ENCODE results near the gene TMEM131L.

Gene TMEM131L

DNA sequence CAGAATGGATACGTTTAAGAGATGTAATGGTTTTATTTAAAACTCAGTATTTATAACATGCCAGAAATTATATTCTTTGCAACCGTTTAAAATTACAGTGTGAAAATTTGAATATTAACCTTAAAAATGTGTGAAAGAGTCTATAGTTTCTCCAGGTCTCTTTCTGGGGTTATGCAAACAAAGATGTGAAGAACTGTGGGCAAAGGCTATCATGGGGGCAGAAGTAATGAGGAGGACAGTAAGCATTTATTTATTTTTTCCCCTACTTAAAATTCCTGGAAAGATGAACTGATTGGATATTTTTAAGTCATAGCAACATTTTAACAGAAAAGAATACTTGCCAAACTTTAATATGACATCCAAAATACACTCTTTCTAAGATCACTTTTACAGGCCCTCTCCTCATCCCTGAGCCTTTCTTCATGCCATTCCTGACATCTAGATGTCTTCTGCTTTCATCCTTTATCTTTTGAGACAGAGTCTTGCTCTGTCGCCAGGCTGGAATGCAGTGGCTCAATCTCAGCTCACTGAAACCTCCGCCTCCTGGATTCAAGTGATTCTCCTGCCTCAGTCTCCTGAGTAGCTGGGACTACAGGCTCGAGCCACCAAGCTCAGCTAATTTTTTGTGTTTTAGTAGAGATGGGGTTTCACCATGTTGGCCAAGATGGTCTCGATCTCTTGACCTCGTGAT lies 46.1 kb downstream of the TMEM131L start:
- TF ChIP-seq, protein P1, sequence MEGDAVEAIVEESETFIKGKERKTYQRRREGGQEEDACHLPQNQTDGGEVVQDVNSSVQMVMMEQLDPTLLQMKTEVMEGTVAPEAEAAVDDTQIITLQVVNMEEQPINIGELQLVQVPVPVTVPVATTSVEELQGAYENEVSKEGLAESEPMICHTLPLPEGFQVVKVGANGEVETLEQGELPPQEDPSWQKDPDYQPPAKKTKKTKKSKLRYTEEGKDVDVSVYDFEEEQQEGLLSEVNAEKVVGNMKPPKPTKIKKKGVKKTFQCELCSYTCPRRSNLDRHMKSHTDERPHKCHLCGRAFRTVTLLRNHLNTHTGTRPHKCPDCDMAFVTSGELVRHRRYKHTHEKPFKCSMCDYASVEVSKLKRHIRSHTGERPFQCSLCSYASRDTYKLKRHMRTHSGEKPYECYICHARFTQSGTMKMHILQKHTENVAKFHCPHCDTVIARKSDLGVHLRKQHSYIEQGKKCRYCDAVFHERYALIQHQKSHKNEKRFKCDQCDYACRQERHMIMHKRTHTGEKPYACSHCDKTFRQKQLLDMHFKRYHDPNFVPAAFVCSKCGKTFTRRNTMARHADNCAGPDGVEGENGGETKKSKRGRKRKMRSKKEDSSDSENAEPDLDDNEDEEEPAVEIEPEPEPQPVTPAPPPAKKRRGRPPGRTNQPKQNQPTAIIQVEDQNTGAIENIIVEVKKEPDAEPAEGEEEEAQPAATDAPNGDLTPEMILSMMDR (IDR thresholded peaks at IDR 0.05; ENCODE audit: insufficient read depth, low read length, missing control alignments), result no peak
- no peak for DNase-seq (ENCODE audit: low read depth, low spot score)
- no peak overlapping the region for H3K4me3 ChIP-seq (ENCODE audit: low read depth, low read length)
- CTCF ChIA-PET, result interaction anchor here (0.8 kb wide), 2 partner anchors 14 to 19 kb away, joined by 3 read pairs; no protein-coding TSS in a partner anchor
- POLR2A ChIA-PET, result interaction anchor here (1.3 kb wide), 1 partner anchor 14 kb away, joined by 4 read pairs; no protein-coding TSS in a partner anchor

DNA sequence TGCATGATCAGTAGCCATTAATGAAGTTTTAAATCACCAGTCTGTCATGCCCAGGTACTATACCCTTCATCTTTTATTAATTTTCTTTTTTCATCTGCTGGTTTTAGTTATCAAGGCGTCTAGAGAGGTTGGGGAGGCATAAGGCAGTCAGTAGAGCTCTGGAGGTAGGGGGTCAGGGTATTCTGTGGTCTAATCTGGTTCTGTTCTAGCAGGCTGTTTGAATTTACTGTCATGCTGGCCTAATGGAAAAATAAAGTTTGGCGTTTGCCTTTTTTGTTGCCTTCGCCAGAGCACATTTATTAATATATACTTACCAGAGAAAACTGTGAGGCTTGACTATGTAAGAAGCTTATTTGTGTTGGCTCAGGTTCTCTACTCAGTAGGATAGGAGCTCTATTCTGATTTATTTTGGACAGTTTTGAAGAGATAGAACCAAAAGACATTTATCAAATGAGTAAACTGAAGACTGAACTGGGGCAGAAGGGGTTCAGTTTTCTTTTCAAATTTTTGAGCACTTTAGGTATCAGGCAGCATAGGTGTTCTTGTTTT lies 46.9 kb downstream of the TMEM131L start:
- H3K4me3 ChIP-seq (ENCODE audit: low read depth, low read length), result no peak overlapping the region
- ChIA-PET POLR2A (interaction anchor here (0.9 to 2.0 kb wide), 4 partner anchors 15 to 48 kb away, joined by 3 to 9 read pairs (median 6); partner anchors contain the start of gene TMEM131L), CTCF (interaction anchor here (0.8 to 1.6 kb wide), 3 partner anchors 15 to 61 kb away, joined by 3 to 4 read pairs (median 3); no protein-coding TSS in a partner anchor)
- no peak for DNase-seq (ENCODE audit: low read depth, low spot score)
- TF ChIP-seq, protein P1 (IDR thresholded peaks at IDR 0.05; ENCODE audit: insufficient read depth, low read length, missing control alignments), result no peak

DNA sequence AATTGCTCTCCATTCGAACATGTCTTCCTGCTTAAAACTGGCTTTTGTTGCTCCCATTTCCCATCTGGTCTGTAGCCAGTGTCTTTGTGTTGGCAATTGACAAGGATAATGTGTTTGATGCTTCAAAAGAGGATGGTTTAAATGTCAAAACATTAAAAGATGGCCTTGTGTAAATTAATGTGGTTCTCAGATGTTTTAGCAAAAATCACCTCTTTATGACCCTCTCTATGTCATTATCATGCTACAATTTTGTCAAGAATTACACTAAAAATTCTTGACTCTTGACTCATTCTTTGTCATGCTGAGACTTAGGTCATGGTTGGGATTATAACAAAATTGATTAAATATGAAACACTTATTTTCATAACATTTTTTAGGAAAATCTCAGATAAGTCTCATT lies 47.4 kb downstream of the TMEM131L start:
- TF ChIP-seq, protein P1 (IDR thresholded peaks at IDR 0.05; ENCODE audit: insufficient read depth, low read length, missing control alignments), result no peak
- ChIA-PET CTCF (interaction anchor here (0.8 to 1.8 kb wide), 4 partner anchors 15 to 170 kb away, joined by 3 to 6 read pairs (median 4); partner anchors contain the start of gene MND1), POLR2A (interaction anchor here (0.6 to 2.0 kb wide), 6 partner anchors 15 to 60 kb away, joined by 3 to 9 read pairs (median 4); partner anchors contain the start of gene TMEM131L)
- DNase-seq (ENCODE audit: low read depth, low spot score), result peak; percentile 37
- H3K4me3 ChIP-seq (ENCODE audit: low read depth, low read length), result no peak overlapping the region

DNA sequence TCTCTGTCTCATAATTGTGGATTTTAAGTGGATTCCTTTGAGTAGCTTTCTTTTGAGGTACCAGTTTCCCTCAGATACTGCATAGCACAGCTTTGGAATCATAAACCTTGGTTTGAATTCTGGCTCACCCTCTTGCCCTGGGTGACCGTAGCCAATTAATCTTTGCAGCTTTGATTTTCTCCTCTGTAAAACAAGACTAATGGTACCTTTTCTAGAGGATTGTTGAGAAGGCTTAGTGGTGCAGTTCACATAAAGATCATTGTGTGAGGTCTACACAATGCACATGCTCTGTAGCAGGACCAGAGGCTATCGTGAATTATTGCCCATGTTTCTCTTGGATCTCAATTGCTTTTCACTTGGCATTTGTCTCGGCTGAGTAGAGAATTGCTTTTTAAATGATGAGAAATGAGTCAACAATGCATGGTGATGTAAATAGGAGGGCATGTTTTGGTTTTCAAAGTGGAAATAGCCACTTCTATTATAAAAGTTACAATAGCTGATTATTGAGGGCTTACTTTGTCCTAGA lies 47.9 kb downstream of the TMEM131L start:
- H3K4me3 ChIP-seq (ENCODE audit: low read depth, low read length), result no peak overlapping the region; the same call in 1 of the 2 replicates
- ChIA-PET POLR2A (interaction anchor here (0.6 to 2.0 kb wide), 6 partner anchors 16 to 60 kb away, joined by 3 to 9 read pairs (median 4); partner anchors contain the start of gene TMEM131L), CTCF (interaction anchor here (1.1 to 1.8 kb wide), 3 partner anchors 15 to 170 kb away, joined by 4 to 6 read pairs (median 4); partner anchors contain the start of gene MND1)
- TF ChIP-seq, protein P1 (IDR thresholded peaks at IDR 0.05; ENCODE audit: insufficient read depth, low read length, missing control alignments), result no peak
- peak; percentile 52 for DNase-seq (ENCODE audit: low read depth, low spot score)

DNA sequence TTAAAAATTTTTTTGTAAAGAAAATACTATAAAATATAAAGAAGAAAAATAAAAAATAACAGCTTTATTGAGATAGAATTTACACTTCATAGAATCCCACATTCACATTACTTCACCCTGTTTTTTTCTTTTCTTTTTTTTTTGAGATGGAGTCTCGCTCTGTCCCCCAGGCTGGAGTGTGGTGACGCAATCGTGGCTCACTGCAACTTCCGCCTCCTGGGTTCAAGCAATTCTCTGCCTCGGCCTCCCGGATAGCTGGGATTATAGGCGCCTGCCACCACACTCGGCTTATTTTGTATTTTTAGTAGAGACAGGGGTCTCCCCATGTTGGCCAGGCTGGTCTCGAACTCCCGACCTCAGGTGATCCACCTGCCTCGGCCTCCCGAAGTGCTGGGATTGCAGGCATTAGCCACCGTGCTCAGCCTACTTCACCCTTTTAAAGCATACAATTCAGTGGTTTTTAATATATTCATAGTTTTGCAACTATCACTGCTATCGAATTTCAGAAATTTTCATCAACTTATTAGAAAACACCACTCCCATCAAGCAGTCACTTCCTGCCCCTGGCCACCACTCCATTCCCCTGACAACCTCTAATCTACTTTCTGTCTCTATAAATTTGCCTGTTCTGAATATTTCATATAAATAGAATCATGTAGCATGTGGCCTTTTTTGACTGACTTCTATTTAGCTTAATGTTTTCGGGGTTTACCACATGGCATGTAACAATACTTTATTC lies 48.7 kb downstream of the TMEM131L start:
- ChIA-PET POLR2A (interaction anchor here (1.4 to 2.0 kb wide), 3 partner anchors 26 to 59 kb away, joined by 3 to 9 read pairs (median 7); partner anchors contain the start of gene TMEM131L), CTCF (interaction anchor here (1.1 to 1.8 kb wide), 2 partner anchors 16 to 171 kb away, joined by 4 to 6 read pairs; partner anchors contain the start of gene MND1)
- no peak overlapping the region for H3K4me3 ChIP-seq (ENCODE audit: low read depth, low read length)
- TF ChIP-seq, protein P1 (IDR thresholded peaks at IDR 0.05; ENCODE audit: insufficient read depth, low read length, missing control alignments), result no peak
- DNase-seq (ENCODE audit: low read depth, low spot score), result no peak

All from AG04449 (cell line).